ENCODE results near the gene CPHXL2.
A peak's percentile ranks its signal among the peaks of the same experiment; 100 is the strongest.

CPHXL2 gene

DNA sequence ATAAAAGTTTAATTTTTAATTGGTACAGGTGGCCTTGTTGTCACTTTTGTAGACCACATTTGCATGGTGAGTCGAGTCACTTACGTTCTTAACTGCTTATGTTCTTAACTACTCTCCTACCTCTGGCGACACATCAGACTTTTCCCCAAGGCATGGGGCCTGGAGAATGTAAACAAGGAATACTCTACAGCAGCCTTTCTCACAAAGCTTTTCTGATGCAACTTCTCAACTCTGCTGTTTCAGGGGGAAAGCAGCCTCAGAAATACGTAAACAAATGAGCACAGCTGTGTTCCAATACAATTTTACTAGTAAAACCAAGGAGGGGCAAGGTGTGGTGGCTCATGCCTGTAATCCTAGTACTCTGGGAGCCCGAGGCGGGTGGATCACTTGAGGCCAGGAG is 36.2 kb downstream of the CPHXL2 start:
- DNase-seq = no peak

DNA sequence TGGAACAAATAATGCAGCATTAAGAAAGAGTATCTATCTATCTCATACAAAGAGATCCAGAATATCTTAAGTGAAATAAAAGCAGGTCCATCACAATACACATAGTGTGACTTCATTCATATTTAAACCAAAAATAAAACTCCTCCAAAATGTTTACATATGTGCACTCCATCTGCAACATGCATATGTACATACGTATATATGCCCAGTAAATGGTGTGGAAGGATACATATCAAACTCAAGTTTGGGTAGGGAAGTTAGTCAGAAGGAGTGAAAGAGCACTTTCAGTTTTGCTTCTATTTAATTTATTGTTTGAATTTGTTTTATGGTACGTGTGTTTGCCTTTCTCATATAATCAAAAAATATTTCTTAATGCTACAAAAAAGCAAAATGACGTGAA is 41.8 kb downstream of the CPHXL2 start:
- DNase-seq = no peak

DNA sequence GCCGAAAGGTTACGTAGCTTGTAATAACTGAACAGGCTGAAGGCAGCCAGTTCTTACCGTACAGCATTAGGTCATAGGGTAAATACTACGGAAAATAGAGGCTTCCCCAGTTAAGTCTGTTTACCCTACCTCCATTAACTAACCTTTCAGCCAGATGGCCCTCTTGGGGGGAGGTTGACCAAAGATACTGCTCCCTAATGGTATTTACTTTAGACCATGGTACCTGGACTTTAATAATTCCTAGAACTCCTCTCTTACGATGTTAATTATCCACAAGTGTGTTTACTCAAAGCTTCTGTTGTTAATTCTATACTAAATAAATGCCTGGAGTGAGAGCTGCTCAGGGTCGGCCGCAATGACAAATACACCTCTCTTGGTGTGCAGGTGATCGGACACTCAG is 44.0 kb downstream of the CPHXL2 start:
- no peak for DNase-seq

DNA sequence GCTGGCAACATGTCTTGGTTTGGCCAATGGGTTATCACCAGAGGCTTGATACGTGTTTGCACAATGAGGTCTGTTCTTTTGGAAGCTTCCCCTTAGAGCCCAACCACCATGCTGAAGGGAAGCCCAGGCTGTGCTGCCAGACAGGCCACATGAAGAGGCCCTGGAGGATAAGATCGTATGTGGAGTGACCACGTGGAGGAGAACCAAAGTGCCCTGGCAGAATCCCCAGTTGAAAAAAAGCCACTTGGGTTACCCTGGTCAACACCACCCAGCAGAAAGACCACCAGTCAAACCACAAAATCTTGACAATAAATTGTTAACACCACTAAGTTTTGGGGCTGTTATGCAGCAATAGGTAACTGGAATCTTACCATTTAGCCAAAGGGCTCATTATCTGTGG is 46.8 kb downstream of the CPHXL2 start:
- DNase-seq = no peak

DNA sequence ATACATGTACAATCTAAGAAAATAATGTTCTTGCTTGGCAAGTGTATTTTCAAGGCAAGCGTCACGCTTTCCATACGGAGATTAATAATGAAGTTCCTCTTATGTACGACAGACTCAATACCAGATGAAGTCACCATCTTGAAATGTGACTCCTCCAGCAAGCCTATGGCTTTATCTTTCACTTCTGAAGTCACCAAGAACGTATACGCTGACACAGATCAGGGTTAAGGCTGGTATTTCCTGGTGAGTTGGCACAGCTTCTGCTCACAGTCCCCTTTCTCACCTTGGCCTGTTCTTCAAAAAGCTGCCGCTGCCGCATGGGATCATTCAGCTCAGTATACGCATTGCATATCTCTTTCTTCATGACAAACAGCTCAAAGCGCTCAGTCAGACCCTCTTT is 47.7 kb downstream of the CPHXL2 start:
- no peak for DNase-seq

DNA sequence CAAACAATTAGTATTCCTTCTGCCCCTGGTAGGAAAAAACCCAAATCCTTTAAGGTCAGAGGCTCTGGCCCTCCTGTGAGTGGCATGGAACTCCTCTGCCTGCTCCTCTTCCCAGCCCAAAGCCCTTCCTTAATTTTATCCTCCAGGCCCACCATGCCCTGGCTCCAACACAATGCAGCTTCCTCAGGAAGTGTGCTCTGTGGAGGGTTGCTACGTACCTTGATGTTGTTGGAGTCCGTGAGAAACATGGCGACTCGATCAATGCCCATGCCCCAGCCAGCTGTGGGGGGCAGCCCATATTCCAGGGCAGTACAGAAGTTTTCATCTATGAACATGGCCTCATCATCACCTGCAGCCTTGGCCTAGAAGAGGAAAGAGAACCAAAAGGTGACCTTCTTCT is 48.5 kb downstream of the CPHXL2 start:
- no peak for DNase-seq

DNA sequence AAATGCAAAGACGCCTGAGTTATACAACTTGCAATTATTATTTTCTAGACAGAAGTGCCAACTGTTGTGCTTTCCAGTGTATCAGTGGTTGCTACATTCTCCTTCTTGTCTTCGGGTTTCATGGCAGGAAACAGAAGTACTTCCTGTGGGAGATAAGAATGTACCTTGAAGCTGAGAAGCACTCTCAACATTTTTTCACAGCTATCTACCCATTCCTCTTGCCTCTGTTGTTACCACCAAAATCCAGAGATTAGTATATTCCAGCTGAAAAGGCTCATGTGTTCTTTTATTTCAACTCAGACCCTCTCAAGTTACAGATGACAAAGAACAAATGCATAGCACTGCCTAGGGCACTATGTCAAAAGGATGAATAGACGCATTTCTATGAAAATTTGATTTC is 49.0 kb downstream of the CPHXL2 start:
- peak in 2 of 5 experiments; percentile 36 to 72 for DNase-seq

DNA sequence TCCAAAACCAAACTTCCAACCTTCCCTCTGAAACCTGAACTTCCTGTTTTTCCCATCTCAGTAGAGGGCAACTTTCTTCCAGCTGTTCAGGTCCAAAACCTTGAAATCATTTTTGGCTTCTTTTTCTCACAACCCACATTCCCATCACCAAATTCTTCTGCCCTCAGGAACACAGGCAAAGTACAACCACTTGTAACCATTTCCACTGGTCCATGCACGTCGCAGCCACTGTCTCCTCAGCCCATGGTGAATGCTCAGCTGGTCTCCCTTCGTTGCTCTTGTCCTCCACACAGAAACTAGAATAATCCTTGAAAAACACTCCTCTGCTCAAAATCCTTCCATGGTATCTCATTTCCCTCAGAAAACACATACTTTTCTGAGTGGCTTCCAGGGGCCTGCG is 50.0 kb downstream of the CPHXL2 start:
- DNase-seq = no peak

DNA sequence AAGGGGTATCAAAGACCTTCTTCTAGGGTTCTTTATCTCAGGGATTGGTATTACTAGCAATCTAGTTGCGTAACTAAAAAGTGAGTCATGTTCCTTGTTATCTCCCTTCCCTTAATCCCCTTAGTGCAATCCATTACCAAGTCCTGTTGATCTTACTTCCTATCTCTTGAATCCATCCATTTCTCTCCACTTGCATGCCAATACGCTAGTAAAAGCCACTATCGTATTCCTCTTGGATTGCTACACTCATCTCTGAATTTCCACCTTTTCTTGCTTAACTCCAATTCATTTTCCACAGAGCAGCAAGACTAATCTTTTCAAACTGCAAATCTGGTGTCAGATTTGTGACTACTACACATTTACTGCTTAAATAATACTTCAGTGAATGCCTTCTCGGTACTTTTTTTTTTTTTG is 51.9 kb downstream of the CPHXL2 start:
- no peak for DNase-seq

DNA sequence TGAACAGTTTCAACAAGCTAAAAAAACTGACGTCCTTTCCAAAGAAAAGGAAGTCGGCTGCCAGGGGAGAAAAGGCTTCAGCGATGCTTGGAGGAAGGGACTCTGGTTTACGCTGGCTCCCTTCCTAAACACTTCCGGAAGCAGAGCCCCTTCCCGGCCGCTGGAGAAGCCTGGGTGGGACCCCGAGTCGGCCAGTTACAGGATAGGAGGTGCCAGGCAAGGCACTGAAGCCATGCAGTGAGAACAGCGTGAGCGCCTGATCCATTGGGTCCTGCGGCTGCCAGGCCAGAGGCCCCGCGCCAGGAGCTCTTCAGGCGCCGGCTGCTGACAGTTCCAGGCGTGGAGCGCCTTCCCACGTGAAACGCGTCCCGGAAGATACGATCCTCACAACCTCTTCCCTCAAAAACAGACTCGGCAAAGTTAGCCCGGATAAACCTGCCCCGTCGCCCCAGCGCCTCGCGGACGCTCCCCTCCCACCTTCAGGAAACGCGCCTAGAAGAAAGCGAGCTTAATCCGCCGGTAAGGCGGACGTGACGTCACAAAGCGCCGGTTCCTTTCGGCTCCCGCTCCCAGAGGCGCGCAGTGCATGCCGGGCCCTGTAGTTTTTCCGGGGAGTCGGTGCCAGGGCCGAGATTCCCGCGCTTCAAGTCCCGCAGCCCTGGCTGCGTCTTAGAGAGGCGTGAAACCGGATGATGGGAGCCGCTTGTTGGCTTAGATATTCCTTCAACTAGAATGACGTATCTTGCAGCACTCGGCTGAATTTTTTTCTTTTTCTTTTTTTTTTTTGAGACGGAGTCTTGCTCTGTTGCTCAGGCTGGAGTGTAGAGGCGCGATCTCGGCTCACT is 53.8 kb downstream of the CPHXL2 start, which contains the start of gene ADAT1:
ADAT1 (minus strand) TSS at position 521 of the 845 bp plus-strand sequence. CDS start 2,482 bp downstream, outside the sequence.
- peak; percentile 91 to 99 (median 98) for DNase-seq

DNA sequence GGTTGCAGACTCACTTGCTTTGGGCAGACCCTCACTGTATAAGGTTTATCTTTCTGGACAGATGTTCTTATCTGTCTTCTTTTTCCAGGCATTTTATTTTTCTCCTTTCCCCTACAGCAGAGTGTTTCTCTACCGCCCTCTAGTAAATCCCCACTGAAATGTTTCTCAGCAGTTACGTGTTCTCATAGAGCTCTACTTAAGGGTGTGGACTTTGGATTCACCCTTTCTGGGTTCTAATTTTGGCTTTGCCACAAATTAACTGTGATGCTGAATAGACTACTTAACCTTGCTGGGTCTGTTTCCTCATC is 55.7 kb downstream of the CPHXL2 start:
- DNase-seq = peak in 1 of 5 experiments; percentile 45

DNA sequence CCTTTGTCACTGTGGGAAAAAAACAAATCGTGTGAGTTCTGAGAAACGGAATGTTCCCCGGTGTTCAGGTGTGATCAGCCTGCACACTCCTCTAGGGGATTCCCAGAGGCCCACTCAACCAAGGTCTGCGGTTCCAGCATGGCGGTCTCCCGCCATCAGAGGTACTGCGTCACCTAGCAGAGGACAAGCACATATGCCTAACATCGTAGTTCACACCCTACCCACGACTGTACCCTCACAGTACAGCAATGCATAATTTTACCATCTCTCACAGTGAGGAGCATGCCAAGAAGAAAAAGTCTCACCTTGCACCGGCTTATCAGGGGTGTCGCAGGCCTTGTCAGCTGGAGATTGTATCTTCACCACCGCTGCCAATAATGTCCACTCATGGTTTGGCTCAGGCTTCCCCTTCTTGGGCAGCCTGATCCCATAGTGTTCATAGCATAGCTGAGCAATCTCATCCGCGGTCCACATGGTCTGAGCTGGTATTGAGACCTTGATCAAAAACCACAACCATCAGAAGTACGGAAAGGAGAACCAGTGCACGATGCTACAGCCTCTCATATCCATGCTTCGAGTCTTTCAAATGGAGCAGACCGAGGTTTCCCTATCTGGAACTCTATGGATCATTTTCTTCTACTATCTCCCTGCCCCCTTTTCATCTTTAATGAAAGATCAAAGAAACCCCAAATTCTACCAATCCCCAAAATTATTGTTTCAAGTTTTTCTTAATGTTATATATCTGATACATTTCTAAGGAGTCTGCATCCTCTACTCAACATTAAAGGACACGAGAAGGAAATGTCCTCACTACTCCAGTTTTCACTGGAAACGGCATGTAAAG is 56.3 kb downstream of the CPHXL2 start:
- peak in 2 of 5 experiments; percentile 33 to 95 for DNase-seq

DNA sequence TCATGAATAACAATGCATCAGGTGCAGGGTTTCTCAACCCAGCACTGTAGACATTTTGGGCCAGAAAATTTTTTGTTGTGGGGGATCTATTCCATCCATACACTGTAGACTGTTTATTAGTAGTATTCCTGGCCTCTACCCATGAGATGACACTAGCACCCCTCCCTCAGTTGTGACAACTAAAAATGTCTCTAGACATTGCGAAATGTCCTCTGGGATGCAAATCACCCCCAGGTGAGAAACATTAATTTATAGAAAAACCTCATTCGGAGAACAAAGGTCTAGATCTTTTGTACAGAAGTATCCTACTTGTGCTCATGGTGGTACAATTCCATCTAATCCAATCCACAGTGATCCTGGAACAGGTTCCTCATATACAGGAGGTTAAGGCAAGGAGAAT is 58.0 kb downstream of the CPHXL2 start:
- no peak for DNase-seq

DNA sequence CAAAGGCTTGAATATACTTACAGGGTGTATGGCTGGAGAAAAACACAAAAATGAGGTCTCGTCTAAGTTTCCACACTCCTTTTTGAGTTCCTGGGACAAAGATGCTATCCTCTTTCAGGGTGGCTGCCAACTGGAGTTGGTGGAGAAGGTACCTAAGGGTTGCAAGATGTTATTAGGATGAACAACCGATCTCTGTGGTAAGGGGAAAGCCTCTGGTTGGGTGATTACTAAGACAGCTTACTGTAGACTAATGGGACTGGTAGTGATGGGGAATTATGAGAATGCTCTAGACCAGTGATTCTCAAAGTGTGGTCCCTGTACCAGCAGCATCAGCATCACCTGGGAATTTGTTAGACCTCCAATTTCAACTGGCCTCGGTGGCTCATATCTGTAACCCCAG is 59.7 kb downstream of the CPHXL2 start:
- no peak for DNase-seq

DNA sequence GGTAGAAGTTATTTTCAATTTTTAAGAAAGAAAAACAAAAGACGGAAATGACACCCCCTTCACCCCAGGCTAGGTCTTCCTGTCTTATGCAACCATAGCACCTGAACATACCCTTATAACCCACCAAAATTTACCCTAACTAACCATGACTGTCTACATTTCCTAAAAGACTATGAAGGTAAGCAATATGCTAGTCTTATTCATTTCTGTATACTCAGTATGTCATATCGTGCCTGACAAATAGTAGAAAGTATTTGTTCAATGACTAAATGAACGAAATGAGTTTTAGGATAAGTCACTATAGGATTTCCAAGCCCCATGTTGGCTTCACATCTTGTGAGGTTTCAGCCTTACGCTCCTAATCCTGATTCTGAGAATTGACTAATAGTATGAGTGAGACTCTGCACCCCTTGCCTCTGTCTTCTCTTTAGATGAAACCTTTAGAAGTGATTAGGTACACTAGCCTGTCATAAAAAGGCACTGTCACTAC is 60.2 kb downstream of the CPHXL2 start:
- peak in 2 of 5 experiments; percentile 73 to 74 for DNase-seq

DNA sequence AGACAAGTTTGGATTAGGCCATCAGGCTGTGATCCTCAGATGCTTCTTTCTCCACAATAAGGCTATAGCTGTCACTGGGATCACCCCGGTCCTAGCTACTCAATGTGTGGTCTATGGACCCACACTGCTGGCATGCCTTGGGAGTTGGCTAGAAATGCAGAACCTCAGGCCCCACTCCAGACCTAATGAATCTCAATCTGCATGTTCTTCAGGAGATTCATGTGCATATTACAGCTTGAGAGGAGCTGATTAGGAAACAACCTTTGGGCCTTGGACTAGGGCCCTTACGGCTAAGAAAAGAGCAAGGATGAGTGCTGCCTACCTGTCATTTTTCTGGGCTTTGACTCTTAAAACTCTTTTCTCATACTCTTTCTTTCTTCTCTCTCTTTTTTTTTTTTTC is 61.2 kb downstream of the CPHXL2 start:
- DNase-seq = no peak

DNA sequence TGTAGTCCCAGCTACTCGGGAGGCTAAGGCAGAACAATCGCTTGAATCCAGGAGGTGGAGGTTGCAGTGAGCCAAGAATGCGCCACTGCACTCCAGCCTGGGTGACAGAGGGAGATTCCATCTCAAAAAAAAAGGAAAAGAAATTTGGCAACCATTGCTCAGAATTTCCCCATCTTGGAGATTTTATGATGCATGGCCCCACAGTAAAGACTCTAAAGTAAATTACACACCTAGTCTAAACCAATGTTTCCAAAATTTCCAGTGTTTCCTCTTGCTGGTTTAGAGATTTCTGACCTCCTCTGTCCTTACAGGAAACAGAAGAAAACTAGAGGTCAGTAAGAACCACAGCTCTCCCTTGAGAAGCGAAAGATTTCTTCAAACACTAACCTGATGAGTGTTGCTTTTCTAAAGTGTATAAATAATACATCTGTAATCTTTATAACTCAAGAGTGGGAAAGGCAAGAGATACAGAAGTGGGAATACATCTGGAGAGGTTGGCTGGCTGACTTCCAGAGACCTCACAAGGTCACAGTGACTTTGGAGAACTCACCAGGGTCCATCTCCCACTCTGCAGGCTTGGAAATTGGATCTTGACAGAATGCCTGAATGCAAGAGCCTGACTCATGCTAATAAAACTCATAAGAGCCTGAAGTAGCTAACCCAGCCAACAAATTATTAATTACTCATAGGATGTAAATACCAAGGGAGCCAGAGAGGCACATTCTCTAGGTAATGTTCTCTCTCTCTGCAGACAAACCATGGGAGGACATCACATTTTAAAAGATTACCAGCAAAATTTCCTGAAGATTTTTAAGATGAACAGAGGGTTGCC is 62.5 kb downstream of the CPHXL2 start:
- no peak for DNase-seq

Measured in T-helper 2 cell (primary cell).